22Rv1 (cell line): ENCODE measurements around the gene ASTN2.

ENCODE experiments used
- CTCF ChIP-seq: fragments of 450-650 bp; IDR thresholded peaks from 2 replicates; pipeline ENCODE4 v1.5.1; 2017; ENCODE audit warnings: mild to moderate bottlenecking
- ZFX ChIP-seq: fragments of 450-650 bp; IDR thresholded peaks from 2 replicates; pipeline ENCODE4 v1.6.1; 2017; ENCODE audit warnings: antibody characterized with exemption, borderline replicate concordance

GRCh38 chr9:117265253-117265652 lies 149.6 kb downstream of the ASTN2 start:
- TF ChIP-seq CTCF, result no peak
- no peak for TF ChIP-seq ZFX
